OCI-LY3 (cell line): Measurements from ENCODE around the gene MAP2K3.
"Not testable (repeated sequence)": the region's sequence is repeated elsewhere in the genome, so short reads cannot be mapped to it uniquely, and the experiment has no call there.

ENCODE experiments used
- H2AFZ ChIP-seq: fragments of 200-600, 300-600 bp; shearing (Covaris generic); 2 replicates; pipeline ENCODE4 v1.6.0; 2014; ENCODE audit warnings: antibody characterized with exemption, low read depth, low read length
- H3K27ac ChIP-seq: fragments of 200-600, 300-600 bp; sonication (generic); 2 replicates; pipeline ENCODE4 v1.5.1; 2014; ENCODE audit warnings: mild to moderate bottlenecking, low read length, moderate library complexity, mixed read lengths
- H3K27me3 ChIP-seq: fragments of 200-600, 300-600 bp; sonication (generic); 2 replicates; pipeline ENCODE4 v1.6.1; 2014; ENCODE audit warnings: low read depth, low read length, mixed read lengths
- H3K36me3 ChIP-seq: fragments of 200-600, 300-600 bp; sonication (generic); replicated peaks from 2 replicates; pipeline ENCODE3; 2014; ENCODE audit warnings: low read depth, low read length, mixed read lengths
- H3K4me1 ChIP-seq: fragments of 300-600, 200-600 bp; sonication (generic); 2 replicates; pipeline ENCODE4 v1.6.1; 2014; ENCODE audit warnings: low read length, mixed read lengths
- H3K4me2 ChIP-seq: fragments of 200-600, 300-600 bp; sonication (generic); 2 replicates; pipeline ENCODE4 v1.6.1; 2014; ENCODE audit warnings: low read length, mixed read lengths
- H3K4me3 ChIP-seq: fragments of 300-600, 200-600 bp; sonication (generic); 2 replicates; pipeline ENCODE4 v1.5.1; 2014; ENCODE audit warnings: antibody characterized with exemption, mild to moderate bottlenecking, low read length, moderate library complexity
- H3K79me2 ChIP-seq: fragments of 300-600, 200-600 bp; shearing (Covaris generic); 2 replicates; pipeline ENCODE4 v1.6.1; 2014; ENCODE audit warnings: mild to moderate bottlenecking, low read length, mixed read lengths
- H3K9ac ChIP-seq: fragments of 300-600, 200-600 bp; shearing (Covaris generic); 2 replicates; pipeline ENCODE4 v1.6.0; 2014; ENCODE audit warnings: mild to moderate bottlenecking, low read length, moderate library complexity
- H3K9me3 ChIP-seq: fragments of 200-600, 300-600 bp; shearing (Covaris generic); 2 replicates; pipeline ENCODE4 v1.6.1; 2014; ENCODE audit warnings: low read length, mixed read lengths; ENCODE audit not compliant: insufficient read depth
- H4K20me1 ChIP-seq: fragments of 200-600, 300-600 bp; sonication (generic); 2 replicates; pipeline ENCODE4 v1.6.1; 2016; ENCODE audit warnings: low read length, mixed read lengths; ENCODE audit not compliant: insufficient read depth
- CTCF ChIP-seq: fragments of 200-600, 300-600 bp; sonication (generic); IDR thresholded peaks from 2 replicates; pipeline ENCODE4 v1.5.1; 2014; ENCODE audit warnings: antibody characterized with exemption, low read length, low read depth

Gene MAP2K3

GRCh38 chr17:21310061-21310765, 25.7 kb downstream of the MAP2K3 start:
- not testable (repeated sequence) for H3K9me3 ChIP-seq, H3K4me3 ChIP-seq, H3K9ac ChIP-seq, H3K4me1 ChIP-seq, H3K27ac ChIP-seq, H4K20me1 ChIP-seq, H2AFZ ChIP-seq, H3K27me3 ChIP-seq, H3K4me2 ChIP-seq, H3K36me3 ChIP-seq, H3K79me2 ChIP-seq

DNA sequence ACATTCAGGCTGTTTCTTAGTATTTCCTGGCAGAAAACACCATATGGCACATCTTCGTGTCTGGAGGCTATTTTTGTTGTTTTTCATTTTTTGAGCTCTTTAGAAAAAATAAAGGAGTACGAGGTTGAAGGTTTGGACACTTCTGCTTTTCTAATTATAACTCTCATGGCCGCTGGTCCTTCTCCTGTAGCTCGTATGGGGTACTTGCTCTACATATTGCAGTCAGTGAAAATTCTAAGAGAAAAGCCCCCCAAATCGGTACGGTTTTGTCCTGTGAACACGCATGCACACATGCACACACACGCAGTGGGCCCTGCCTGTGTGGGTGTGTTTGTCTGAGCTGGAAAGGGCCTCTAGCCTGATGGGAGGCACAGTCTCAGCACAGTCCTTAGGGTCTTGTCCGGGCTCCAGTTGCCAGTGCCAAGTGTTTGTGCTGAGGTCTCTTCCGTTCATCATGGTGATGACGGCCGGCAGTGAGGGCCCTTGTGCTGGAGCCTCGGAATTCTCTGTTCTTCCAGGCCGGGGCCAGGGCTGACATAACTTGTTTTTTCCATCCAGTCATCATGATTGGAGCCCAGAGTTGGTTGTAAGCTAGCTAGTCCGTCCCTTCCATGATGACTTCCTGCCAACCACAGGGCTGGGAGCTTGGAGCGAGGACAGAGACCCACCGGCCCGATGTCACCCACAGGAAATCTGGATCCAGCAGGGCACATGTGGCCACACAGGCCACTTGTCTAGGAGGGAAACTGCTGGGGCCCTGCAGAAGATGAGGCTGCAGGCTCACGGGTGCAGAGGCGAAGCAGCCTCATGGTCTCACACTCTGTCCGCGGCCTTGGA, 26.5 kb downstream of the MAP2K3 start:
- H4K20me1 ChIP-seq, H3K79me2 ChIP-seq, H2AFZ ChIP-seq, H3K9me3 ChIP-seq, H3K4me2 ChIP-seq, H3K9ac ChIP-seq, H3K27me3 ChIP-seq, H3K4me1 ChIP-seq, H3K36me3 ChIP-seq, H3K27ac ChIP-seq, H3K4me3 ChIP-seq: not testable (repeated sequence)

- no peak overlapping the region for H3K27ac ChIP-seq
Measured at GRCh38 chr17:21313320-21313719, 28.8 kb downstream of the MAP2K3 start.

GRCh38 chr17:21313761-21314160, 29.2 kb downstream of the MAP2K3 start:
- H3K27ac ChIP-seq, H4K20me1 ChIP-seq, H3K4me3 ChIP-seq, H3K79me2 ChIP-seq, H3K9me3 ChIP-seq, H2AFZ ChIP-seq, H3K27me3 ChIP-seq, H3K4me1 ChIP-seq, H3K36me3 ChIP-seq, H3K9ac ChIP-seq, H3K4me2 ChIP-seq: not testable (repeated sequence)

More at GRCh38 chr17:21313320-21313719, 28.8 kb downstream of the MAP2K3 start:
- Histone ChIP-seq H3K79me2 (no peaks in the 10 kb centered on the region), H3K4me1 (no peaks in the 10 kb centered on the region), H3K27me3 (no peaks in the 10 kb centered on the region), H3K9me3 (no peaks in the 10 kb centered on the region), H3K4me2 (no peak overlapping the region), H2AFZ (no peak overlapping the region), H3K4me3 (no peak overlapping the region), H3K36me3 (no peaks in the 10 kb centered on the region), H4K20me1 (no peaks in the 10 kb centered on the region), H3K9ac (no peak overlapping the region)
- no peak for TF ChIP-seq CTCF

DNA sequence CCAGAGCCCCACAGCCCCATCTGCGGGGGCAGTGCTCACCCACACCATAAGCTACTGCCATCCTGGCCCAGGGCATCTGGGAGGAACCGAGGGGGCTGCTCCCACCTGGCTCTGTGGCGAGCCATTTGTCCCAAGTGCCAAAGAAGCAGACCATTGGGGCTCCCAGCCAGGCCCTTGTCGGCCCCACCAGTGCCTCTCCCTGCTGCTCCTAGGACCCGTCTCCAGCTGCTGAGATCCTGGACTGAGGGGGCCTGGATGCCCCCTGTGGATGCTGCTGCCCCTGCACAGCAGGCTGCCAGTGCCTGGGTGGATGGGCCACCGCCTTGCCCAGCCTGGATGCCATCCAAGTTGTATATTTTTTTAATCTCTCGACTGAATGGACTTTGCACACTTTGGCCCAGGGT, 29.8 kb downstream of the MAP2K3 start:
- not testable (repeated sequence) for H4K20me1 ChIP-seq, H3K27ac ChIP-seq, H3K9ac ChIP-seq, H3K27me3 ChIP-seq, H3K4me3 ChIP-seq, H3K36me3 ChIP-seq, H3K79me2 ChIP-seq, H3K9me3 ChIP-seq, H2AFZ ChIP-seq, H3K4me2 ChIP-seq, H3K4me1 ChIP-seq

GRCh38 chr17:21314701-21315111, 30.2 kb downstream of the MAP2K3 start:
- not testable (repeated sequence) for H4K20me1 ChIP-seq, H3K79me2 ChIP-seq, H3K9me3 ChIP-seq, H3K4me3 ChIP-seq, H2AFZ ChIP-seq, H3K36me3 ChIP-seq, H3K27ac ChIP-seq, H3K4me1 ChIP-seq, H3K4me2 ChIP-seq, H3K27me3 ChIP-seq, H3K9ac ChIP-seq

DNA sequence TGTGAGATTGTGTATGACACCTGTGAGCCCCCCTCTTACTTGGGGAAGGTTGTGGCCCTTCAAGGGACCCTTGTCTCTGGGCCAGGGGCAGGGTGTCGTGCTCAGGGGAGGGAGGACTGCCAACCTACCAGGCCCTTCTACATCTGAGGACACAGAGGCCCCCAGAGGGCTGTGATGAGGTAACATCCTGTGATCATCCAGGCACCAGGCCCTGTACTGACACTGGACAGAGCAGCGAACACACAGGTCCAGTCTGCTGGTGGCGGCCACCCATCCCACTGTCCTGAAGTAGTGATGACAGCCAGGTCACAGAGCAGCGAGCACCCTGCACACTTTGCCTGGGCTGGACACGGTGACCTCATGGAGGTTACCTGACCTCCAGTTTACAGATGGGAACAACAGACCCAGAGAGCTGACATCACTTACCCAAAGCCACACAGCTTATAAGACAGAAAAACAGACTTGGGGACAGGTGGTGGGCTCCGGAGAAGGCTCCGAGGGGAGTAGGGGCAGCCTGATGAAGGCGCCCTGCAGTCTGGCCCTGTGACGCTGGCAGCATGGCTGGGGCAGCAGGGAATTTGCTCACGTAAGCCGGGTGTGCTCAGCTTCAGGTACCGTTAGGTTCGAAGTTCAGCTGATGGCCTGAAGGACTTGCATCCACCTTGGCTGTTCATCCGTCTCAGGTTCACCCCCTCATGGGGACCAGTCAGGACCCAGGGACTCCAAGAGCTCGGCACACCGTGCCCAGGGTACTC, 30.9 kb downstream of the MAP2K3 start:
- H3K9ac ChIP-seq, H3K79me2 ChIP-seq, H3K27ac ChIP-seq, H3K36me3 ChIP-seq, H3K9me3 ChIP-seq, H3K4me3 ChIP-seq, H3K4me2 ChIP-seq, H3K27me3 ChIP-seq, H4K20me1 ChIP-seq, H3K4me1 ChIP-seq, H2AFZ ChIP-seq: not testable (repeated sequence)

DNA sequence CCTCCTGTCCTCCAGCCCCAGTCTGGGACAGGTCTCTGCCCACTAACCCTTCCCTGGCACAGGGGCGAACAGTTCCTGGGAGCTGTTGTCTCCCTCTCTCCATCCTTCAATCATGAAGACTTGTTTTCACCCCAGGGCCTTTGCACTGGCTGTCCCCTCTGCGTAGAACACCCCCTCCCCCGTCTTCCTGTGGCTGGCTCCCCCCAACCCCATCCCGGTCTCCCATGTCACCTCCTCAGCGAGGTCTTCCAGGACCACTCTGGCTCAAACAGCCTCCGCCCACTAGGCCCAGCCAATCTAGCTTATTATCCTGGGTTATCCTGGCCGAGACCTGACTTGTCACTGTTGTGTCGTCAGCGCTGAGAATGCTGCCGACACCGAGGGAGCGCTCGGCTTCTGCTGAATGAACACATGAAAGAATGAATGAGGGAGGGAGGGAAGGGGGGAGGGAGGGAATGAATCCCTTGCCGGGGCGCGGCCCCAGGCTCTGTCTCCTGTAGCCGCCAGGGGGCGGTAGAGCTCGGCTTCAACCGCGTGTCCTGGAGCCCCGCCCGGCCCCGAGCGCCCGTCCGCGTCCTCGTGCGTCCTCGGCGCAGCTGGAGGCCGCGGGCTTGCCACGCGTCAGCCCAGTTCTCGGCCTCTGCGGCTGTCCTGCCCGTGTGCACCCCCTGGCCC, 31.8 kb downstream of the MAP2K3 start:
- H3K9ac ChIP-seq, H4K20me1 ChIP-seq, H3K27me3 ChIP-seq, H3K79me2 ChIP-seq, H3K27ac ChIP-seq, H3K4me1 ChIP-seq, H2AFZ ChIP-seq, H3K36me3 ChIP-seq, H3K9me3 ChIP-seq, H3K4me3 ChIP-seq, H3K4me2 ChIP-seq: not testable (repeated sequence)
